RWPE1 (cell line): ENCODE results near the gene NXPH1.
A peak's percentile ranks its signal among the peaks of the same experiment; 100 is the strongest.

ENCODE experiments used
- CTCF ChIA-PET: fragments of 350-600 bp; sonication (Branson Sonifier 250); formaldehyde crosslinking; extraction: SDS; loops from one replicate; lab custom pipeline; 2021; lab: Yijun Ruan, JAX
- POLR2A ChIA-PET: fragments of 400-600 bp; formaldehyde crosslinking; extraction: SDS; loops from one replicate; lab custom pipeline; 2020; ENCODE audit warnings: antibody characterized with exemption; ENCODE audit not compliant: low non-redundant PET; lab: Yijun Ruan, JAX
- DNase-seq: peaks from one replicate; pipeline ENCODE4 v3.0.0; 2012; ENCODE audit warnings: low spot score
- H3K27ac ChIP-seq: fragments of 450-650 bp; 2 replicates; pipeline ENCODE4 v1.5.1; 2017
- TF ChIP-seq, protein P1 (sequence below): fragments of 450-650 bp; conservative IDR thresholded peaks from 2 replicates; pipeline ENCODE4 v1.5.1; 2017; ENCODE audit warnings: low read depth, mild to moderate bottlenecking

Gene NXPH1

DNA sequence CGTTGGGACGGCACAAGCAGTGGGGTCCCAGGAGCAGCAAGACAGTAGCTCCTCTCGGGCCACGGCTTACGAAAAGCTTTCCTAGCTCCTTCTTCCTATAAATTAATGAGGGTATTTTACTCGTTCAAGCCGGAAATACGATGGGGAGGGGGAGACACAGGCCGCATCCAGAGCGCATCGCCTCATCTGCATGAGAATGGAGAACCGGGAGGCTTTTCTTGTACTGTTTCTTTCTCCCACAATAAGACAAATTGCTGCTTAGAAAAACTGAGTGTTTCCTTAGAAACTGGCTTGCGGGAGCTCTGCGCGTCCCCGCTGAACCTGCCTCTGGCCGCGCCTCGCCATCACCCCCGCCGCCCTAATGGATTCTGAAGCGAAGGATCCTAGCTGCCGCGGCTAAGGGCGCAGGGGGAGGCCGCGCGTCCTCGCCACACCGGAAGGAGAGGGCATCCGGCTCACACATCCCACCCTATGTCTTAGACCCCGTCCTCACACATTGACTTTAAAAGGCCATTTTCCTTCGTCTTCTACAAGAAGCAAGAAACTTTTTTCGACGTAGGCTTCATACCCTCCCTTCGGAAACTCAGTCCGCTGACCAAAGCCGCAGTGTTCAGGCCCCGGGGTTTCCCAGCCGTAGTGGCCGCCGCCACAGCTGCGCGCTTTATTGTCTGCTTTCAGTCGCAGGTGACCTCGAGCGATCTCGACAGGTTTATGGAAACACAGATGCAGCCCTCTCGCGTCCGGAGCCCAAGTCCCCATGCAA, 8.8 kb downstream of the NXPH1 start:
- TF ChIP-seq, protein P1, sequence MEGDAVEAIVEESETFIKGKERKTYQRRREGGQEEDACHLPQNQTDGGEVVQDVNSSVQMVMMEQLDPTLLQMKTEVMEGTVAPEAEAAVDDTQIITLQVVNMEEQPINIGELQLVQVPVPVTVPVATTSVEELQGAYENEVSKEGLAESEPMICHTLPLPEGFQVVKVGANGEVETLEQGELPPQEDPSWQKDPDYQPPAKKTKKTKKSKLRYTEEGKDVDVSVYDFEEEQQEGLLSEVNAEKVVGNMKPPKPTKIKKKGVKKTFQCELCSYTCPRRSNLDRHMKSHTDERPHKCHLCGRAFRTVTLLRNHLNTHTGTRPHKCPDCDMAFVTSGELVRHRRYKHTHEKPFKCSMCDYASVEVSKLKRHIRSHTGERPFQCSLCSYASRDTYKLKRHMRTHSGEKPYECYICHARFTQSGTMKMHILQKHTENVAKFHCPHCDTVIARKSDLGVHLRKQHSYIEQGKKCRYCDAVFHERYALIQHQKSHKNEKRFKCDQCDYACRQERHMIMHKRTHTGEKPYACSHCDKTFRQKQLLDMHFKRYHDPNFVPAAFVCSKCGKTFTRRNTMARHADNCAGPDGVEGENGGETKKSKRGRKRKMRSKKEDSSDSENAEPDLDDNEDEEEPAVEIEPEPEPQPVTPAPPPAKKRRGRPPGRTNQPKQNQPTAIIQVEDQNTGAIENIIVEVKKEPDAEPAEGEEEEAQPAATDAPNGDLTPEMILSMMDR, result no peak
- CTCF ChIA-PET, result interaction anchor here (0.6 kb wide), 1 partner anchor 1696 kb away, joined by 7 read pairs; no protein-coding TSS in a partner anchor
- DNase-seq, result no peak
- POLR2A ChIA-PET, result interaction anchor here (0.6 kb wide), 1 partner anchor 588 kb away, joined by 6 read pairs; no protein-coding TSS in a partner anchor
- H3K27ac ChIP-seq, result no peak overlapping the region

DNA sequence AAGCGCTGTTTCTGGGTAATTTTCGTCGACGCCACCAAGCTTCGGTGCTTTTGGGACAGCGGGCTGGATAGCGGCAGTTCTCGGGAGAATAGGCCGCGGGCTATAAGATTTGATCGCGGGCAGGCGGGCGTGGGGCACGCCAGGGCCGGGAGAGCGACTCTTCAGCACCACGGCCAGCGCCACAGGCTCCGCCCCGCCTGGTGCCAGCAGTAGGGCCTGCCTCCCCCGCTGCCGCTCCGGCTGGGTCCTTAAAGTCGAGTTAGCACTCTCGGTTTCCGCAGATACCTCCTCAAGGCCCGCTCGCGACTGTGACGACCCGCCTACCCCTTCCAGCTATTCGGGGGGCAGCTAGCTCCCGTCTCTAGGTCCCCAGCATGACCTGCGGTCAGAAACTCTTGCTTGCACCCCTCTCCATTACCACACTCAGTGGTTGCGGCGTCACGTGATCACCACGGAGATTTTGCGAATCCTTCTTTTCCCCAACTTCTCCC, 9.4 kb downstream of the NXPH1 start:
- no peak overlapping the region for H3K27ac ChIP-seq
- DNase-seq, result peak; percentile 27
- TF ChIP-seq, protein P1, result no peak
- POLR2A ChIA-PET, result no interaction called here
- CTCF ChIA-PET, result no interaction called here

DNA sequence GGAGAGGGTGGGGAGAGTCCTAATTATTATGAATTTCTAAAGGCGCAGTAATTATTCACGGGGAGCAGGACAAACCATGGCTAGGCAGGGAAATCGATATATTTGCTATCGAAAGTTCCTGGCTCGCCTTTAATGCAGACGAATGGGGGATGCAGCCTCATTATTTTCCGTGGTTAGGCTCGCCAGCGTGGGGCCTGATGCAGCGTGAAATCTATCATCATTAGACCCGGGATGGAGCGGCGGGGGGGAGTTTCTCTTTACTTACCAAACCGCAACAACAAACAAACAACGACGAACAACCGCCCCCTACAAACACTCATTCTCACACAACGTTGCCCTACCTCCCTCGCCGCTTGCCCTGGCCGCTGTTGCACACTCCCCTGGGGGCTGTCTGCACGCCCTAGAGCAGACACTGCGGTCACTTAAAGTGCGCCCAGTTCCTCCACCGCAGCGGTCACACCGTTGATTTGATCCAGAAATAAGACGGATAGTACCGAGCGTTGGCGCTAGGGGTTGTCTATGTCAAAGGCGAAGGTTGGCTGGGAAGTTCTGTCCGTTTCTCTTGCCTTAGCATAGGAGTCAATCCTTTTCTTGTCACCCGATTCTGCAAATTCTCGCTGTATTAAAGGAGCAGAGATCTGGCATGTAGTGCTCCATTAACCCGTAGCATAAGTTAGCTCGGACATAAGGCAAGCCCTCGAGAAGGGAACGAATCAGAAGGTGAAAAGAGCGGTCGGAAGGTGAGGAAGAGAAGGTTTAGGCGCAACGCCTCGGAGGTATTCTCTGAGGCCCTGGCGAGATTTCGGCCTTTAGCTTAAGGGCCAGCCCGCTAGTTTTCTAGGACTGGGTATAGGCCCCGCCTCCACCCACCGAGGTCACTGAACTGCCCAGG, 10.4 kb downstream of the NXPH1 start:
- CTCF ChIA-PET, result no interaction called here
- POLR2A ChIA-PET, result no interaction called here
- no peak overlapping the region for H3K27ac ChIP-seq
- TF ChIP-seq, protein P1, result no peak
- no peak for DNase-seq

DNA sequence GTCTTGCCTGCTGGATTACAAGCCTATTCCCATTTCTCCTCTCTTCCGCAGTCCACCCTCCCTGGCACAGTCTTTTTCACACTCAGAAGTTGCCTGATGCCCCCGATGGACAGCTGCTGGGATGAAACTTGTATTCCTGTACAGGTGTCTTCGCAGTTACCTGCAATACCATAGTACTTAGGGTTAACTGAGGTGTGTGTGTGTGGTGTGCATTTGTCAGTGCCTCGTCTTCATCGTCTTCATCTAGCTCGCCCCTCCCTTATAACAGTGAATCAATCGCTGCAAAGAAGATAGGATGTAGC, 11.0 kb downstream of the NXPH1 start:
- DNase-seq, result peak; percentile 26
- CTCF ChIA-PET, result no interaction called here
- TF ChIP-seq, protein P1, result no peak
- H3K27ac ChIP-seq, result no peak overlapping the region
- POLR2A ChIA-PET, result no interaction called here

DNA sequence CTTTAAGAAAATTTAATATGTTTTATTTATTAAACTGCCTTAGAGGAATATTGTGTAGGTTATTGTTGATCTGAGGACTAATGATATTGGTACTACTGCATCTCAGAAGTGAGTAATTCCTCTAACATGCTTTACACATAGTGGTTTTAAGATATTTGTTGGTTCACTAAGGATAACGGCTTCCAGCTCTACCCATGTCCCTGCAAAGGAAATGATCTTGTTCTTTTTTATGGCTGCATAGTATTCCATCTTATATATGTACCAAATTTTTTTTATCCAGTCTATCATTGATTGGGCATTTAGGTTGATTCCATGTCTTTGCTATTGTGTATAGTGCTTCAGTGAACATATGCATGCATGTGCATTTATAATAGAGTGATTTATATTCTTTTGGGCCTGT, 20.1 kb downstream of the NXPH1 start:
- TF ChIP-seq, protein P1, result no peak

DNA sequence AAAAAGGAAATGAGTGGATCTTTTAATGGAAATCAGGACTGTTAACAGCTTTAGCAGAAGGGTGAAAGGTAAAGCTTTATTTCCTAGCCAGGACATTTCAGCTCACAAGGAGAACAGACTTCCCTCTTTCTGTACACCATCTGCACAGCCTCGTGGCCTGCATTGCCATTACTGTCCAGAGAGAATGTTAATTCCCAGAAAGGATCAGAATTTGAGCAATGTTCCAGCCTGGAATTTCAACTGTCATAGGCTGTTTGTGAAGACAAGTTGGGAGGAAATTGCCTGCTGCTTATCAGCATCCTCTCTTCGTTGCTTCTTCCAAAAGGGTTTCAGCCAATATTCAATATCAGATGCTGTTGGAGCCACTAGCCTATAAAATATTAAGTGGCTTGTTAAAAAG, 22.0 kb downstream of the NXPH1 start:
- TF ChIP-seq, protein P1, result no peak
- ChIA-PET CTCF (no interaction called here), POLR2A (no interaction called here)
- no peak for DNase-seq
- H3K27ac ChIP-seq, result no peak overlapping the region

More for the DNA sequence above, 20.1 kb downstream of the NXPH1 start:
- CTCF ChIA-PET, result no interaction called here
- no peak overlapping the region for H3K27ac ChIP-seq
- DNase-seq, result no peak
- POLR2A ChIA-PET, result no interaction called here
